ENCODE results near the gene CWC27.

- no peak for TF ChIP-seq CTCF (IDR thresholded peaks at IDR 0.05 in 8 of 11, conservative IDR thresholded peaks at IDR 0.05 in 3 of 11)
- TF ChIP-seq POLR2AphosphoS5 (IDR thresholded peaks at IDR 0.05): no peak
- no peak for TF ChIP-seq POLR2A (IDR thresholded peaks at IDR 0.05)
These were observed 63.3 kb downstream of the CWC27 start for GRCh38 chr5:64831996-64832395.

Measured in spleen (tissue), 7 donors.